Neural progenitor cell (in vitro differentiated cells): ENCODE measurements around the gene RRAGA. TPM values are rescaled to one million over a fixed set of nuclear protein-coding genes. Genes with fewer than 3 reads are reported as not detected.

Source experiments
- DNase-seq: peaks from one replicate; pipeline ENCODE4 v3.0.0-alpha.2; 2016; ENCODE audit warnings: low spot score
- H2AFZ ChIP-seq: fragments of 200-600 bp; sonication (generic); replicated peaks from 2 replicates; pipeline ENCODE4 v1.6.1; 2016; ENCODE audit warnings: antibody characterized with exemption
- H3F3A ChIP-seq: fragments of 200-600 bp; sonication (generic); 2 replicates; pipeline ENCODE4 v1.6.1; 2016; ENCODE audit warnings: antibody characterized with exemption, low read depth
- H3K27ac ChIP-seq: fragments of 200-600 bp; sonication (generic); 2 replicates; pipeline ENCODE4 v1.5.1; 2016; ENCODE audit warnings: mild to moderate bottlenecking
- H3K27me3 ChIP-seq: fragments of 200-600 bp; sonication (generic); 2 replicates; pipeline ENCODE4 v1.6.1; 2016; ENCODE audit warnings: mild to moderate bottlenecking, moderate library complexity
- H3K36me3 ChIP-seq: fragments of 200-600 bp; sonication (generic); 2 replicates; pipeline ENCODE4 v1.5.1; 2016
- H3K4me1 ChIP-seq: fragments of 200-600 bp; sonication (generic); 2 replicates; pipeline ENCODE4 v1.6.1; 2016; ENCODE audit warnings: mixed run types
- H3K4me2 ChIP-seq: fragments of 200-600 bp; sonication (generic); 2 replicates; pipeline ENCODE4 v1.6.1; 2016
- H3K4me3 ChIP-seq: fragments of 200-600 bp; sonication (generic); 2 replicates; pipeline ENCODE4 v1.5.1; 2016
- H3K79me2 ChIP-seq: fragments of 200-600 bp; sonication (generic); 2 replicates; pipeline ENCODE4 v1.6.1; 2016; ENCODE audit warnings: low read depth
- H3K9ac ChIP-seq: fragments of 200-600 bp; sonication (generic); 2 replicates; pipeline ENCODE4 v1.6.1; 2016
- H3K9me3 ChIP-seq: fragments of 200-600 bp; sonication (generic); 2 replicates; pipeline ENCODE4 v1.5.1; 2016; ENCODE audit warnings: low read depth
- H4K20me1 ChIP-seq: fragments of 200-600 bp; sonication (generic); 2 replicates; pipeline ENCODE4 v1.6.1; 2016; ENCODE audit warnings: low read depth
- H3K27ac Mint-ChIP-seq: 3 replicates; pipeline ENCODE4 v1.8.0; 2021; ENCODE audit warnings: mixed read lengths
- H3K27me3 Mint-ChIP-seq: 2 replicates; pipeline ENCODE4 v1.8.0; 2022; ENCODE audit warnings: low read depth, mild to moderate bottlenecking, inconsistent platforms, moderate library complexity, mixed read lengths; ENCODE audit not compliant: insufficient read depth
- H3K36me3 Mint-ChIP-seq: 3 replicates; pipeline ENCODE4 v1.8.0; 2021; ENCODE audit warnings: mixed read lengths
- H3K4me1 Mint-ChIP-seq: 3 replicates; pipeline ENCODE4 v1.8.0; 2021; ENCODE audit warnings: mixed read lengths
- H3K4me3 Mint-ChIP-seq: 3 replicates; pipeline ENCODE4 v1.8.0; 2021; ENCODE audit warnings: mild to moderate bottlenecking, moderate library complexity, mixed read lengths
- H3K9me3 Mint-ChIP-seq: 3 replicates; pipeline ENCODE4 v1.8.0; 2020; ENCODE audit warnings: mixed read lengths
- CTCF ChIP-seq: fragments of 200-600 bp; sonication (generic); IDR thresholded peaks from 2 replicates; pipeline ENCODE4 v1.5.1; 2017; ENCODE audit warnings: antibody characterized with exemption, mild to moderate bottlenecking
- EZH2 ChIP-seq: fragments of 200-600 bp; sonication (generic); IDR thresholded peaks from 2 replicates; pipeline ENCODE4 v1.6.1; 2017; ENCODE audit warnings: antibody characterized with exemption, mild to moderate bottlenecking, moderate library complexity
- EZH2phosphoT487 ChIP-seq: fragments of 200-600 bp; sonication (generic); IDR thresholded peaks from 2 replicates; pipeline ENCODE4 v1.6.1; 2017; ENCODE audit warnings: antibody characterized with exemption
- total RNA-seq: library from RNA; depleted of rRNA; stranded (reverse); fragments of >200 nt; gene quantifications from 2 replicates; pipeline ENCODE4 v1.2.3, GENCODE V29; 2015; ENCODE audit warnings: low replicate concordance

Gene RRAGA
- total RNA-seq, 1 donor from 2014 or later = 35.9 TPM

GRCh38 chr9:19028835-19029451 lies 20.3 kb upstream of the RRAGA start:
- no peaks in the 10 kb centered on the region for H4K20me1 ChIP-seq
- H3K4me1 Mint-ChIP-seq = peaks cover 4% of the 10 kb centered on the region
- no peak overlapping the region for H3K4me3 ChIP-seq
- peak; percentile 81 for DNase-seq
- no peak overlapping the region for H3K4me2 ChIP-seq
- no peak overlapping the region for H3K27ac Mint-ChIP-seq
- H3K27me3 ChIP-seq = no peaks in the 10 kb centered on the region
- no peak for TF ChIP-seq EZH2phosphoT487
- peak; percentile 80 for TF ChIP-seq CTCF
- no peak overlapping the region for H3K9ac ChIP-seq
- H3K79me2 ChIP-seq = no peaks in the 10 kb centered on the region
- H3K4me3 Mint-ChIP-seq = no peak overlapping the region
- H3K9me3 ChIP-seq = no peaks in the 10 kb centered on the region
- peaks cover 2% of the 10 kb centered on the region for H3K9me3 Mint-ChIP-seq
- no peaks in the 10 kb centered on the region for H3K36me3 ChIP-seq
- no peaks in the 10 kb centered on the region for H3K4me1 ChIP-seq
- no peaks in the 10 kb centered on the region for H3K36me3 Mint-ChIP-seq
- H3F3A ChIP-seq = no peaks in the 10 kb centered on the region
- H3K27me3 Mint-ChIP-seq = peaks cover 7% of the 10 kb centered on the region
- H3K27ac ChIP-seq = no peak overlapping the region
- H2AFZ ChIP-seq = peak overlapping the region; percentile 63

- no peaks in the 10 kb centered on the region for H3K9me3 ChIP-seq
- H4K20me1 ChIP-seq = no peaks in the 10 kb centered on the region
- H3K4me1 ChIP-seq = no peaks in the 10 kb centered on the region
- no peaks in the 10 kb centered on the region for H3K27me3 ChIP-seq
- H3K36me3 Mint-ChIP-seq = peaks cover 1% of the 10 kb centered on the region
- H3K27ac Mint-ChIP-seq = no peak overlapping the region
- H3K9ac ChIP-seq = no peak overlapping the region
- no peak overlapping the region for H2AFZ ChIP-seq
- H3K27ac ChIP-seq = no peak overlapping the region
- H3K79me2 ChIP-seq = no peaks in the 10 kb centered on the region
- peaks cover 2% of the 10 kb centered on the region for H3K4me1 Mint-ChIP-seq
- no peak overlapping the region for H3K4me2 ChIP-seq
- peaks cover 7% of the 10 kb centered on the region for H3K27me3 Mint-ChIP-seq
- no peak overlapping the region for H3K4me3 Mint-ChIP-seq
- no peaks in the 10 kb centered on the region for H3K36me3 ChIP-seq
- peaks cover 9% of the 10 kb centered on the region for H3K9me3 Mint-ChIP-seq
- H3F3A ChIP-seq = no peaks in the 10 kb centered on the region
- no peak overlapping the region for H3K4me3 ChIP-seq
- TF ChIP-seq EZH2phosphoT487 (no peak), EZH2 (no peak), CTCF (no peak)
- DNase-seq = no peak
Measured at GRCh38 chr9:19030899-19031298, 18.3 kb upstream of the RRAGA start.

- Histone ChIP-seq H3K9me3 (no peaks in the 10 kb centered on the region), H3K9ac (no peak overlapping the region), H3K27ac (no peak overlapping the region), H3K4me2 (no peak overlapping the region), H3F3A (no peaks in the 10 kb centered on the region), H3K79me2 (no peaks in the 10 kb centered on the region), H3K4me3 (no peak overlapping the region), H3K36me3 (no peaks in the 10 kb centered on the region), H3K4me1 (no peaks in the 10 kb centered on the region), H2AFZ (no peak overlapping the region), H4K20me1 (no peaks in the 10 kb centered on the region), H3K27me3 (no peaks in the 10 kb centered on the region)
- H3K4me1 Mint-ChIP-seq = peaks cover 2% of the 10 kb centered on the region
- H3K27ac Mint-ChIP-seq = no peak overlapping the region
- H3K27me3 Mint-ChIP-seq = peaks cover 2% of the 10 kb centered on the region
- no peak overlapping the region for H3K4me3 Mint-ChIP-seq
- peaks cover 1% of the 10 kb centered on the region for H3K36me3 Mint-ChIP-seq
- no peak for TF ChIP-seq EZH2phosphoT487
- TF ChIP-seq CTCF = no peak
- H3K9me3 Mint-ChIP-seq = peaks cover 9% of the 10 kb centered on the region
- DNase-seq = no peak
Measured at GRCh38 chr9:19032406-19032805, 16.8 kb upstream of the RRAGA start.
